LHCN-M2 (cell line): ENCODE data around the gene VCY1B. TPM values are rescaled to one million over a fixed set of nuclear protein-coding genes. Genes with fewer than 3 reads are reported as not detected.
"Not testable (repeated sequence)": the region's sequence is repeated elsewhere in the genome, so short reads cannot be mapped to it uniquely, and the experiment has no call there.

ENCODE experiments used
- DNase-seq: peaks from one replicate; pipeline ENCODE4 v3.0.0-alpha.2; 2012; ENCODE audit warnings: low read depth
- polyA plus RNA-seq: library from polyadenylated mRNA; unstranded; fragments of >200 nt; gene quantifications from one replicate; pipeline ENCODE4 v1.2.1, GENCODE V29; 2012; ENCODE audit warnings: missing spikeins
- total RNA-seq: library from RNA; depleted of rRNA; stranded (reverse); fragments of >200 nt; gene quantifications from 2 replicates; pipeline ENCODE4 v1.2.3, GENCODE V29; 2014; rRNA removed

The VCY1B gene
- not detected in 2 replicates for total RNA-seq
- not detected for polyA plus RNA-seq

DNA sequence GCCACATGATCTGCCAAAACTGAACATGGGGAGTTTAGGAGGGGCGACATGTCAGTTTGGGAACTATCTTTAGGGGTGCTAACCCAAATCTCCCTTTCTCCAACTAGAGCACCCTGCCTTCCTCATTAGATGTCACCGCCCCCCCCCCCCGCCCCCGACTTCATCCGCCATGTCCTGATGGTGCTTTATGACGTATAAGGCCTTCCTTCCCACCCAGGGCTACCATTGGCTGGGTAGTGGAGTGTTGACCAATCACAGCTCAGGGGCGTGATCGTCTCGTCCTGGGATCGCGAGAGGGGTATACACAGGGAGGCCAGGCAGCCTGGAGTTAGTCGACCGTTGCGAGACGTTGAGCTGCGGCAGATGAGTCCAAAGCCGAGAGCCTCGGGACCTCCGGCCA is at the start of gene VCY1B:
Gene VCY1B, plus strand, starts transcription at position 301 of the 400 bp plus-strand sequence. Its CDS starts 63 bp downstream, at position 364.
- DNase-seq: not testable (repeated sequence)

DNA sequence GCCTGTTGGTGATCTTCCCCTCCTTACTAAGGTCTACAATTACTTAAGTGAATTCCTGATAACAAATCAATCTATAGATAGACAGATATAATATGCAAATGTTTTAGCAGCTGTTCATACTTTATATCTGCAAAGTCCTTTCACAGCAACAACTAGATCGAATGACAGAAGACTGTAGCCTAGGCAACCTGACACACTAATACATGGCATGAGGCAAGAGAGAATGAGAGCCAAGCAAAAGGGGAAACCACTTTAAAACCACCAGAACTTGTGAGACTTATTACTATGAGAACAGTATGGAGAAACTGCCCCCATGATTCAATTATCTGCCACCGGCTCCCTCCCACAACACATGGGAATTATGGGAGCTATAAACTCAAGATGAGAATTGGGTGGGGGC is 44.1 kb upstream of the VCY1B start:
- DNase-seq: not testable (repeated sequence)

DNA sequence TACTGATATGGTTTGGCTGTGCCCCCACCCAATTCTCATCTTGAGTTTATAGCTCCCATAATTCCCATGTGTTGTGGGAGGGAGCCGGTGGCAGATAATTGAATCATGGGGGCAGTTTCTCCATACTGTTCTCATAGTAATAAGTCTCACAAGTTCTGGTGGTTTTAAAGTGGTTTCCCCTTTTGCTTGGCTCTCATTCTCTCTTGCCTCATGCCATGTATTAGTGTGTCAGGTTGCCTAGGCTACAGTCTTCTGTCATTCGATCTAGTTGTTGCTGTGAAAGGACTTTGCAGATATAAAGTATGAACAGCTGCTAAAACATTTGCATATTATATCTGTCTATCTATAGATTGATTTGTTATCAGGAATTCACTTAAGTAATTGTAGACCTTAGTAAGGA is 25.6 kb upstream of the VCY1B start:
- DNase-seq: not testable (repeated sequence)

DNA sequence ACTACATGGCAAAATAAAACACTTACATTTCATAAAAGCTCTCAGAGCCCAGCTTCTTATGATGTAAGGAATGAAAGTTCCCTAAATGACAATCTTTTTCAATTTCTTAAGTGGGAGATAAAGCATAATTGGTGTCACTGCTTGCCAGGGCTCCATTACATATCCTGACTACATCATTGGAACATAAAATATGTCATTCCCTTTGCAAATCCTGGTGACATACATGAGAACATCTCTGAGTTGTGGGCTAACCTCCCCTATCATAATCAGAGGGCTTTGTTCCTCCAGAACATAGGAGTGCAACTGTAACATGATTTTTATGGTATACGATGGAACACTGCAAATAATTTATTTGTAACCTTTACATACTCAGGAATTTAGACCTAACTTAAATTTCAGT is 29.9 kb downstream of the VCY1B start:
- no peak for DNase-seq

Other genes with a start within 250 kb of the VCY1B start
- gene VCY, start 69.8 kb upstream of the VCY1B start, total RNA-seq: not detected in 2 replicates